Endothelial cell of umbilical vein (primary cell): ENCODE data around the gene FOXK1.

ENCODE experiments used
- EZH2 ChIP-seq: IDR thresholded peaks from 2 replicates; pipeline ENCODE4 v1.6.1; 2012; ENCODE audit warnings: borderline replicate concordance, low read depth, mild to moderate bottlenecking, moderate library complexity, low read length, inconsistent platforms; ENCODE audit not compliant: severe bottlenecking
- FOS ChIP-seq: IDR thresholded peaks from 2 replicates; pipeline ENCODE4 v1.6.1; 2011; ENCODE audit warnings: mild to moderate bottlenecking, low read length, moderate library complexity, borderline replicate concordance; ENCODE audit not compliant: insufficient read depth
- JUN ChIP-seq: IDR thresholded peaks from 2 replicates; pipeline ENCODE4 v1.6.1; 2011; ENCODE audit warnings: borderline replicate concordance, low read depth; ENCODE audit not compliant: insufficient read length, insufficient read depth
- POLR2A ChIP-seq: IDR thresholded peaks from 2 replicates; pipeline ENCODE4 v1.6.1; 2012; ENCODE audit warnings: low read depth, mild to moderate bottlenecking, control low read depth, low read length
- POLR2AphosphoS5 ChIP-seq: IDR thresholded peaks from 2 replicates; pipeline ENCODE4 v1.6.1; 2012; ENCODE audit warnings: low read depth, mild to moderate bottlenecking, control low read depth, low read length, moderate library complexity; ENCODE audit not compliant: insufficient read depth
- TF ChIP-seq, protein P1 (sequence below), 2 donors: IDR thresholded peaks; 1 replicate in 1 of 2; 2 replicates in 1 of 2; pipeline ENCODE4 v1.5.1; 2011; ENCODE audit warnings: low read length in 2 of 2, mild to moderate bottlenecking in 2 of 2, moderate library complexity in 2 of 2, control low read depth in 1 of 2, inconsistent platforms in 1 of 2, low read depth in 1 of 2; ENCODE audit not compliant: insufficient read depth in 1 of 2; ENCODE audit errors: extremely low read depth in 1 of 2
- TF ChIP-seq, protein P2 (sequence below): IDR thresholded peaks from 2 replicates; pipeline ENCODE4 v1.6.1; 2011; ENCODE audit not compliant: insufficient read depth, insufficient read length

DNA sequence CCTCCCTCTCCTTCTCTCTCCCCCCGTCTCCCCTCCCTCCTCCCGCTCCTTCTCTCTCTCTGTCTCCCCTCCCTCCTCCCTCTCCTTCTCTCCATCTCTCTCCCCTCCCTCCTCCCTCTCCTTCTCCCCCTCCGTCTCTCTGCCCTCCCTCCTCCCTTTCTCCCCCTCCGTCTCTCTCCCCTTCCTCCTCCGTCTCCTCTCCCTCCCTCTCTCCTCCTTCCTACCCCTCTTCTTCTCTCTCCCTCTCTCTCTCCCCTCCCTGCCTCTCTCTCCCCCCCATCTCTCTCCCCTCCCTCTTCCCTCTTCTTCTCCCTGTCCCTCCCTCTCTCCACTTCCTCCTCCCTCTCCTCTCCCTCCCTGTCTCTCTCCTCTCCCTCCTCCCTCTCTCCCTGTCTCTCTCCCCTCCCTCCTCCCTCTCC, 125.5 kb downstream of the FOXK1 start:
- TF ChIP-seq EZH2 (no peak), POLR2AphosphoS5 (no peak), POLR2A (no peak), FOS (no peak), JUN (no peak)
- TF ChIP-seq, protein P1, sequence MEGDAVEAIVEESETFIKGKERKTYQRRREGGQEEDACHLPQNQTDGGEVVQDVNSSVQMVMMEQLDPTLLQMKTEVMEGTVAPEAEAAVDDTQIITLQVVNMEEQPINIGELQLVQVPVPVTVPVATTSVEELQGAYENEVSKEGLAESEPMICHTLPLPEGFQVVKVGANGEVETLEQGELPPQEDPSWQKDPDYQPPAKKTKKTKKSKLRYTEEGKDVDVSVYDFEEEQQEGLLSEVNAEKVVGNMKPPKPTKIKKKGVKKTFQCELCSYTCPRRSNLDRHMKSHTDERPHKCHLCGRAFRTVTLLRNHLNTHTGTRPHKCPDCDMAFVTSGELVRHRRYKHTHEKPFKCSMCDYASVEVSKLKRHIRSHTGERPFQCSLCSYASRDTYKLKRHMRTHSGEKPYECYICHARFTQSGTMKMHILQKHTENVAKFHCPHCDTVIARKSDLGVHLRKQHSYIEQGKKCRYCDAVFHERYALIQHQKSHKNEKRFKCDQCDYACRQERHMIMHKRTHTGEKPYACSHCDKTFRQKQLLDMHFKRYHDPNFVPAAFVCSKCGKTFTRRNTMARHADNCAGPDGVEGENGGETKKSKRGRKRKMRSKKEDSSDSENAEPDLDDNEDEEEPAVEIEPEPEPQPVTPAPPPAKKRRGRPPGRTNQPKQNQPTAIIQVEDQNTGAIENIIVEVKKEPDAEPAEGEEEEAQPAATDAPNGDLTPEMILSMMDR (IDR thresholded peaks at IDR 0.05; ENCODE audit: extremely low read depth in 1 of 2, insufficient read depth in 1 of 2, low read depth in 1 of 2, low read length in 2 of 2): no peak
- TF ChIP-seq, protein P2, sequence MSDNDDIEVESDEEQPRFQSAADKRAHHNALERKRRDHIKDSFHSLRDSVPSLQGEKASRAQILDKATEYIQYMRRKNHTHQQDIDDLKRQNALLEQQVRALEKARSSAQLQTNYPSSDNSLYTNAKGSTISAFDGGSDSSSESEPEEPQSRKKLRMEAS: no peak
